Smooth muscle cell of the brain vasculature (primary cell): ENCODE data around the gene OR10AD1.
"Not testable (repeated sequence)": the region's sequence is repeated elsewhere in the genome, so short reads cannot be mapped to it uniquely, and the experiment has no call there.

Source experiments
- DNase-seq: peaks from one replicate; pipeline ENCODE4 v3.0.0-alpha.2; 2012; ENCODE audit warnings: low read depth, low spot score

OR10AD1 gene

GRCh38 chr12:48160807-48161206, 42.3 kb downstream of the OR10AD1 start:
- DNase-seq: no peak

DNA sequence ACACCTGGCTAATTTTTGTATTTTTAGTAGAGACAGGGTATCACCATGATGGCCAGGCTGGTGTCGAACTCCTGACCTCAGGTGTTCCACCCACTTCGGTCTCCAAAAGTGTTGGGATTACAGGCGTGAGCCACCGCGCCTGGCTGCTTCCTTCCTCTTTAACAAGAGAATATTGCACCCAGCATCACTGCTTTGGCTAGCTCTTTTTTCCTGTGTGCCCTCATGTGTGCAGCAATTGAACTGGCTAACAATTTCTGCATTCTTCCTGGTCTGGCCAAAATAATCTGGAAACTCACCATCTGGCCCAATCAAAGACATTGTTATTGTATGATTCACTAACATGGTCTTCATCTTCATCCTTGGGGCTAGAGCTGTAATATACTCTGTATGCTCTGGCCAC, 43.0 kb downstream of the OR10AD1 start:
- no peak for DNase-seq

GRCh38 chr12:48157889-48158370, 45.2 kb downstream of the OR10AD1 start:
- no peak for DNase-seq

GRCh38 chr12:48157018-48157888, 45.8 kb downstream of the OR10AD1 start, which contains the start of gene ASB8:
Gene ASB8, minus strand, starts transcription at chr12:48157515. Its CDS starts 4,019 bp downstream, at chr12:48153496.
- peak; percentile 96 for DNase-seq

DNA sequence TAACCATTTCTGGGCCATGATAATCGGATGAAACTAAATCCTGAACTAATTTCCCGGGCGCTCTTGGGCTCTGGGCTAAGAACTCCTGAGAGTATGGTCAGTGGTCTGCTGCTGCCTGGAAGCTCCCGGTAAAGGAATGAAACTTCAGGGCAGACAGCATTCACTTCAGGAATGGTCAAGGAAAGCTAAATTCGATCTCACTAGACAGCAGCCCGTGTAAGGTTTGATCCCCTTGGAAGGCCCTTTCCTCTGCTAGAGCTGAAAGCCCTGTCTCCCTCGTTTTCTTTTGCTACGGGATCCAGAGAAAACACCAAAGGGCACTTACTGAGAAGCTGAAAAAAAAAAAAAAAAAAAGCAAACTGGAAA, 46.5 kb downstream of the OR10AD1 start:
- DNase-seq: no peak

DNA sequence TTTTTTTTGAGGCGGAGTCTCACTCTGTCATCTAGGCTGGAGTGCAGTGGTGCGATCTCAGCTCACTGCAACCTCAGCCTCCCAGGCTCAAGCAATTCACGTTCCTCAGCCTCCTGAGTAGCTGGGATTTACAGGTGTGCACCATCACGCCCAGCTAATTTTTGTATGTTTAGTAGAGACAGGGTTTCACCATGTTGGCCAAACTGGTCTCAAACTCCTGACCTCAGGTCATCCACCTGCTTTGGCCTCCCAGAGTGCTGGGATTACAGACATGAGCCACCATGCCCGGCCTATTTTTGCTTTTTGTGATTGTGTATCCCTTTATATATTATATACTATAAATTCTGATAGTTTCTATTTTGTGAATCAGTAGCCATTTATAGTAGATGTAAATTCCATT, 47.3 kb downstream of the OR10AD1 start:
- not testable (repeated sequence) for DNase-seq
